Occipital lobe (tissue), 1 donor: ENCODE results near the gene INSR. TPM values are rescaled to one million over a fixed set of nuclear protein-coding genes. Genes with fewer than 3 reads are reported as not detected.

ENCODE experiments used
- total RNA-seq: library from RNA; depleted of rRNA; stranded (reverse); fragments of >200 nt; gene quantifications from one replicate; pipeline ENCODE4 v1.2.3, GENCODE V29; 2014

INSR gene
- total RNA-seq, 1 donor from 2014 or later: 84.7 TPM

Other genes starting within 250 kb of the INSR start
- not detected for gene MBD3L2, start 245.1 kb downstream of the INSR start, total RNA-seq
- not detected for gene MBD3L3, start 235.7 kb downstream of the INSR start, total RNA-seq
- 40.9 TPM for gene ZNF557, start 224.7 kb downstream of the INSR start, total RNA-seq
- gene ARHGEF18, start 54.5 kb upstream of the INSR start, total RNA-seq: 28.7 TPM
- 0.94 TPM for gene PEX11G, start 194.6 kb upstream of the INSR start, total RNA-seq
- gene ZNF358, start 221.7 kb upstream of the INSR start, total RNA-seq: 9.0 TPM
- 9.8 TPM for gene MCOLN1, start 228.2 kb upstream of the INSR start, total RNA-seq
- 49.0 TPM for gene PNPLA6, start 241.3 kb upstream of the INSR start, total RNA-seq